Measurements from ENCODE around the gene CCDC188.

Gene CCDC188

GRCh38 chr22:20147237-20147988 is 3.4 kb downstream of the CCDC188 start:
- no peak for DNase-seq (ENCODE audit: low spot score)

DNA sequence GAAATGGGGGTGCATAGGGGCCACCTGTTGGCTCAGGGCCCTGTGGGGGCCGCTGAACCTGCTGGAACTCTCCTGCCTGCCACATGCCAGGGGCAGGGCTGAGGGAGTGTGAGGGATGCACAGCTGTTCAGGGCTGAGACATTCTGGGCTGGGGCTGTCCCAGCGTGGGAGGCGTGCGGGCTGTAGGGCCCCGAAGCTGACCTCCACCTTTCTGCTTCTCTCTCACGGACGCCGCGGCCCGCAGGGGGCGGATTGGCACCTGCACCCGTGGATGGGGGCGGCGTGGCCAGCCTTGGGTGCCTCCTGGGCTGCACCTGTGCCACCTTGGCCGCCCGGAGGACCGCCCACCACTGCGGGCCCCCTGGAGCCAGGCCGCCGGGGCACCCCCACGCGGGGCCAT is 4.1 kb downstream of the CCDC188 start:
- DNase-seq (ENCODE audit: low spot score): no peak

GRCh38 chr22:20145832-20146223 is 5.0 kb downstream of the CCDC188 start:
- DNase-seq (ENCODE audit: low spot score): no peak

GRCh38 chr22:20145206-20145831 is 5.5 kb downstream of the CCDC188 start:
- no peak for DNase-seq (ENCODE audit: low spot score)

GRCh38 chr22:20143883-20144665 is 6.8 kb downstream of the CCDC188 start:
- DNase-seq (ENCODE audit: low spot score): no peak

DNA sequence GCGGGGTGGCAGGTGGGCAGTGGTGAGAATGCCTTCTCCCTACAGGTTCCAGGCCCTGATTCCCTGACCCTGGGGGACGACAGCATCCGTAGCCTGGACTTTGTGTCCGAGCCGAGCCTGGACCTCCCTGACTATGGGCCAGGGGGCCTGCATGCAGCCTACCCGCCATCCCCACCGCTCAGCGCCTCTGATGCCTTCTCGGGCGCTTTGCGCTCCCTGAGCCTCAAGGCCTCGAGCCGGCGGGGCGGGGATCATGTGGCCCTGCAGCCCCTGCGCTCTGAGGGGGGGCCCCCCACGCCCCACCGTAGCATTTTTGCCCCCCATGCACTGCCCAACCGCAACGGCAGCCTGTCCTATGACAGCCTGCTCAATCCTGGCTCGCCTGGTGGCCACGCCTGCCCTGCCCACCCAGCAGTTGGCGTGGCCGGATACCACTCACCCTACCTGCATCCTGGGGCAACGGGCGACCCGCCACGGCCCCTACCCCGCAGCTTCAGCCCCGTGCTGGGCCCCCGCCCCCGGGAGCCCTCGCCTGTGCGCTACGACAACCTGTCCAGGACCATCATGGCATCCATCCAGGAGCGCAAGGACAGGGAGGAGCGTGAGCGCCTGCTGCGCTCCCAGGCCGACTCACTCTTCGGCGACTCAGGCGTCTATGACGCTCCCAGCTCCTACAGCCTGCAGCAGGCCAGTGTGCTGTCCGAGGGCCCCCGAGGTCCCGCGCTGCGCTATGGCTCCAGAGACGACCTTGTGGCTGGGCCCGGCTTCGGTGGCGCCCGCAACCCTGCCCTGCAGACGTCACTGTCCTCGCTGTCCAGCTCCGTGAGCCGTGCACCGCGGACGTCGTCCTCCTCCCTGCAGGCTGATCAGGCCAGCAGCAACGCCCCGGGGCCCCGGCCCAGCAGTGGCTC is 7.9 kb downstream of the CCDC188 start:
- no peak for DNase-seq (ENCODE audit: low spot score)

DNA sequence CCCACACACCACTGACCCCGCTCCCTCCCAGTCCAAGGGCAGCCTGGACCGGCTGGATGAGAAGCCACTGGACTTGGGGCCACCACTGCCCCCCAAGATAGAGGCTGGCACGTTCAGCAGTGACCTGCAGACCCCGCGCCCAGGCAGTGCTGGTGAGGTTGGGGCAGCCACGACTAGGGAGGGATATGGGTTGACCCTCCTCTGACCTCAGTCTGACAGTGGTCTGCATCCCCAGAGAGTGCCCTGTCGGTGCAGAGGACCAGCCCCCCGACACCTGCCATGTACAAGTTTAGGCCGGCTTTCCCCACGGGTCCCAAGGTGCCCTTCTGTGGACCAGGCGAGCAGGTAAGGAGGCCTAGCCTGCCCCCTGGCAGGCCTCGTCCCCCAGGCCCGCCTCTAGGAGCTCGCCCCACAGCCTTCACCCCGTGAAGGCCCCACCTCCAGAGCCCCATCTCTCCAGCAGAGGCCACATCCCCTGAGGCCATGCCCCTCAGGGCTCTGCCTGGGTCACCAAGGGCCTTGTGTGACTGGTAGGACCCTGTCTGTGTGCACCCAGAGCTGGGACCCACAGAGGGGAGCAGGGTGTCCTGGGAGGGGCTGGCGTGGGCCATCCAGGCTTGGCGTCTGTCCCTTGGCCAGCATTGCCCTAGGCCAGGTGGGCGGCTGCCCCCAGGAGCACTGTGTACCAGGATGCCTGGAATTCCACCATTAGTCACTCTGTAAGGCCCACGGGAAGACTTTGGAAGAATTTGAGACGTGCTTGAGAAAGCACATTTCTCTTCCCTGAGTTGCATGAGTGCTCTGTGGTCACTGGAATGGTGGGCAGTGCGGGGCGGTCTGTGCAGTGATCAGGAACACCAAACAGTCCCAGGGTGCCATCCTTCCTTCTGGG is 9.4 kb downstream of the CCDC188 start:
- DNase-seq (ENCODE audit: low spot score): no peak

- DNase-seq (ENCODE audit: low spot score): no peak
Measured at GRCh38 chr22:20140521-20140964, 10.3 kb downstream of the CCDC188 start.

DNA sequence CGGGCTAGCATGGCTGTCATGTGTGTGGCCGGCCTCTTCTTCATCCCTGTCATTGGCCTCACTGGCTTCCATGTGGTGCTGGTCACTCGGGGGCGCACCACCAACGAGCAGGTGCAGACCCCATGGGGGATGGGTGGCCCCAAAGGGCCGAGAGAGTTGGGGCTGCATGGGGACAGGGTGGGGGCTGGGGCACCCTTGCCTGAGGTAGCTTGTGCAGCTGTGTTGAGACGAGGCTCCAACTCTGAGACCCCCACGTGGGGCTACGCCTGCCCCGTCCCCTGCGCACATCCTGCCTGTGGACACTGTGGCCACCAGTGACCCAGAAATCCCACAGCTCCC is 10.8 kb downstream of the CCDC188 start:
- no peak for DNase-seq (ENCODE audit: low spot score)

DNA sequence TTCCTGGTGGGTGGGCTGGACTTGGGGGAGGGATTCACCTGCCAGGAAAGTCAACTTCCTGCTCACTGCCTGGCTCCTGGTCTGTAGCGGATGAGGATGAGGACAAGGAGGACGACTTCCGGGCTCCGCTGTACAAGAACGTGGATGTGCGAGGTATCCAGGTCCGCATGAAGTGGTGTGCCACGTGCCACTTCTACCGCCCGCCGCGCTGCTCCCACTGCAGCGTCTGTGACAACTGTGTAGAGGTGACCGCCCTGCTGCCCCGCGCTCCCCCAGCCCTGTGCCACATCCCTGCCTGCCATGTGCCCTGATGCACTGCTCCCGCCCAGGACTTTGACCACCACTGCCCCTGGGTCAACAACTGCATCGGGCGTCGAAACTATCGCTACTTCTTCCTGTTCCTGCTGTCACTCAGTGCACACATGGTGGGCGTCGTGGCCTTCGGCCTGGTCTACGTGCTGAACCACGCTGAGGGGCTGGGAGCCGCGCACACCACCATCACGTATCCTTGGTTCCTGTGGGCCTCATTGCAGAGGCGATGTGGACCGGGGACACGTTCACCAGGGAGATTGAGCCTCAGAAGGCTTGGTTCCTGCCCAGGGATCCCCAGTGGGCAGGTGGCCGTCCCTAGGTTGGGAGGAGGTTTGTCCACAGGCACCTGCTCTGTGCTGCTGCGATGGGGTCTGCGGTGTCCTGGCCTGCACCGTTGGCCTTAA is 11.3 kb downstream of the CCDC188 start:
- DNase-seq (ENCODE audit: low spot score): no peak

- DNase-seq (ENCODE audit: low spot score): no peak
Measured at GRCh38 chr22:20138868-20139267, 12.0 kb downstream of the CCDC188 start.

- no peak for DNase-seq (ENCODE audit: low spot score)
Measured at GRCh38 chr22:20138417-20138738, 12.5 kb downstream of the CCDC188 start.

- no peak for DNase-seq (ENCODE audit: low spot score)
Measured at GRCh38 chr22:20137671-20138416, 13.0 kb downstream of the CCDC188 start.

DNA sequence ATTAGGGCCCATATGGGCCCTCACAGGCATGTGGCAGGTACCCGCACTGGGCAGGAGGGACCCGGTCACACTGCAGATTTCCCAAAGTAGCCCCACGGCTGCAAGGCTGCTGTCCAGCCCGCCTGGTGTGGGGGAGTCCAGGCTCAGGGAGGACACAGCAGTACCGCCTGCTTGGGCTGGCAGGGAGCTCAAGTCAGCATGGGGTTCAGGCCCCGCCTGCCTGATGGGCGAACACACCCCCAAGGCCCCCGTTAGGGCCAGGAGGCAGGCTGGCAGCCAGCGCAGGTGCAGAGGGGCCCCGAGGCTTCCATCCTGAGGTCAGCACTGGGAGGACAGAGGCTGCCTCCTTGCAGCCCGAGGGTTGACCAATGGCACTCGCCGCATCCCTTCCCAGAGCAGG is 13.7 kb downstream of the CCDC188 start:
- DNase-seq (ENCODE audit: low spot score): no peak

- no peak for DNase-seq (ENCODE audit: low spot score)
Measured at GRCh38 chr22:20136603-20136873, 14.3 kb downstream of the CCDC188 start.

- DNase-seq (ENCODE audit: low spot score): peak; percentile 55
Measured at GRCh38 chr22:20135806-20136602, 14.9 kb downstream of the CCDC188 start.

DNA sequence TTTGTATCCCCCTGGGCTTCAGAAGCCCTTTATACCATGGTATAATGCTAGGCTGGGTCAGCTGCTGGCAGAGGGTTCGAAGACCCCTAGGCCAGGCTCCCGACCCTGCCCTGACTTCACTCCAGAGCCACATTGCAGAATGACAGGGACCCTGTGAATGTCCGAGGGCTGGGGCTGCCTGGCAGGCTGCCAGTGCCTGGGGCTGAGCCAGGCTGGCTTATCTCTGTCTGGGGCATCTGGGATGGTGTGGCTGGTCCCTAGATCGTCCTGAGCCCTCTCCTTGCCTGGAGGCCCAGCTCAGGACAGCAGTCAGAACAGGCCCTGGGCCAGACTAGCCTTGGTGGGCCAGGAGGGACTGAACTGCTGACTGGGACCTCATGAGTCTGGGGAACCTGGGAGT is 15.6 kb downstream of the CCDC188 start:
- DNase-seq (ENCODE audit: low spot score): no peak

DNA sequence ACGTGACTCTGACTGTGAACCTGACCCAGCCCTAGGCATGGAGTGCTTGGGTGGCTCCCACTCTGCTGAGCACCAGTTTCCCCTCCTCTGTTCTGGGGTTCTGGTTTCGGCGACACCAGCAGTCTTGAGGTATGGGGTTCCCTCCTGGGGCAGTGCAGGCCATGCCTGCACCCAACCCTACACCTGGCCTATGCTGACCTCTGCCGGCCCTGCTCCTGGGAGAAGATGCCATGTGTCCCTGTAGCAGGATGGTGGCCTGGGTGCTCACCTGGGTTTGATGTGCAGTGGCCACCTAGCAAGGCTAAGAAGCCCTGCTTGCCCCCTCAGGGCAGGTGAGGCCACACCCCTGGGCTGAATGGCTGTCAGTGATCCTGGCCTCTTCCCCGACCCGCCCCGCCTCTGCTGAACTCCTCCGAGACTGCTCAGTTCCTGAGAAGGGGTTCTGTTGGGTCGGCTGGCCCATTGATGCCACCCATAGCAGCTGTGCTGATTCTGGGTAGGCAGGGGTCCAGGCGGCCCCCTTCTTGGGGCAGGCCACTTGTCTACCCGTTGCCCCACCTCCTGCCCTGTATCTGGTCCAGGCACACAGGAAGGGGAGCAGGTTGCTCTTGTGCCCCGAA is 16.8 kb downstream of the CCDC188 start:
- DNase-seq (ENCODE audit: low spot score): no peak
